WTC11 (cell line): ENCODE results near the gene SYNJ2. TPM values are rescaled to one million over a fixed set of nuclear protein-coding genes. Genes with fewer than 3 reads are reported as not detected.
A peak's percentile ranks its signal among the peaks of the same experiment; 100 is the strongest.

Source experiments
- ATAC-seq: fragments of 200-7000 bp; cut with Tn5 transposase; 2 replicates; pipeline ENCODE4 v1.10.0; 2021; ENCODE audit warnings: mild to moderate bottlenecking, moderate library complexity
- CTCF ChIA-PET: fragments of 300-600 bp; sonication (Branson Sonifier 250); formaldehyde crosslinking; loops from one replicate; lab custom pipeline; 2021; ENCODE audit warnings: antibody characterized with exemption; lab: Charles Lee
- POLR2A ChIA-PET: fragments of 350-600 bp; sonication (Branson Sonifier 250); formaldehyde crosslinking; loops from one replicate; lab custom pipeline; 2021; ENCODE audit warnings: antibody characterized with exemption; lab: Charles Lee
- DNase-seq: peaks from one replicate; pipeline ENCODE4 v3.0.0; 2021; ENCODE audit warnings: low spot score
- H3K27ac Mint-ChIP-seq: 2 replicates; pipeline ENCODE4 v1.8.0; 2021; ENCODE audit warnings: mixed read lengths
- H3K27me3 Mint-ChIP-seq: 2 replicates; pipeline ENCODE4 v1.8.0; 2021; ENCODE audit warnings: low read depth, mild to moderate bottlenecking, moderate library complexity, mixed read lengths
- H3K36me3 Mint-ChIP-seq: 2 replicates; pipeline ENCODE4 v1.8.0; 2021; ENCODE audit warnings: mixed read lengths
- H3K4me1 Mint-ChIP-seq: 2 replicates; pipeline ENCODE4 v1.8.0; 2022; ENCODE audit warnings: mixed read lengths
- H3K4me3 Mint-ChIP-seq: 2 replicates; pipeline ENCODE4 v1.8.0; 2021; ENCODE audit warnings: mild to moderate bottlenecking, moderate library complexity, mixed read lengths
- H3K9me3 Mint-ChIP-seq: 2 replicates; pipeline ENCODE4 v1.8.0; 2021; ENCODE audit warnings: mixed read lengths
- CTCF ChIP-seq: fragments of 200-600 bp; IDR thresholded peaks from 2 replicates; pipeline ENCODE4 v1.8.0; 2022; ENCODE audit warnings: antibody characterized with exemption
- E2F4 ChIP-seq: sonication (generic); formaldehyde crosslinking; IDR thresholded peaks from 2 replicates; pipeline ENCODE4 v1.8.1; 2022; ENCODE audit warnings: low read depth, mild to moderate bottlenecking, moderate library complexity, missing genetic modification reagents, borderline replicate concordance
- EMX1 ChIP-seq: fragments of 250-450 bp; sonication (Bioruptor Pico); IDR thresholded peaks from 2 replicates; pipeline ENCODE4 v1.8.0; 2021; ENCODE audit warnings: mild to moderate bottlenecking
- ESRRA ChIP-seq: sonication (generic); formaldehyde crosslinking; IDR thresholded peaks from 2 replicates; pipeline ENCODE4 v1.8.1; 2022; ENCODE audit warnings: mild to moderate bottlenecking, missing genetic modification reagents, borderline replicate concordance
- FOXK1 ChIP-seq: sonication (generic); formaldehyde crosslinking; IDR thresholded peaks from 2 replicates; pipeline ENCODE4 v1.8.0; 2022; ENCODE audit warnings: mild to moderate bottlenecking, moderate library complexity, missing genetic modification reagents
- FOXP1 ChIP-seq: sonication (generic); formaldehyde crosslinking; IDR thresholded peaks from 2 replicates; pipeline ENCODE4 v1.8.0; 2022; ENCODE audit warnings: missing genetic modification reagents, mild to moderate bottlenecking, moderate library complexity, borderline replicate concordance
- GTF2I ChIP-seq: fragments of 250-450 bp; sonication (Bioruptor Pico); conservative IDR thresholded peaks from 2 replicates; pipeline ENCODE4 v1.4.0; 2021; ENCODE audit warnings: mild to moderate bottlenecking
- HMGA2 ChIP-seq: fragments of 250-450 bp; sonication (Bioruptor Pico); IDR thresholded peaks from 2 replicates; pipeline ENCODE4 v1.4.0; 2021; ENCODE audit warnings: mild to moderate bottlenecking, moderate library complexity
- KAT7 ChIP-seq: sonication (generic); formaldehyde crosslinking; IDR thresholded peaks from 2 replicates; pipeline ENCODE4 v1.8.1; 2023; ENCODE audit warnings: missing genetic modification reagents, mild to moderate bottlenecking, borderline replicate concordance
- MAX ChIP-seq: sonication (generic); formaldehyde crosslinking; IDR thresholded peaks from 2 replicates; pipeline ENCODE4 v1.8.0; 2022; ENCODE audit warnings: mild to moderate bottlenecking, missing genetic modification reagents
- SMAD4 ChIP-seq: sonication (generic); formaldehyde crosslinking; IDR thresholded peaks from 2 replicates; pipeline ENCODE4 v1.8.0; 2022; ENCODE audit warnings: mild to moderate bottlenecking, missing genetic modification reagents
- STAT6 ChIP-seq: sonication (generic); formaldehyde crosslinking; conservative IDR thresholded peaks from 2 replicates; pipeline ENCODE4 v1.8.1; 2023; ENCODE audit warnings: mild to moderate bottlenecking, low read depth, missing genetic modification reagents, moderate library complexity
- TP53 ChIP-seq: sonication (generic); formaldehyde crosslinking; IDR thresholded peaks from 2 replicates; pipeline ENCODE4 v1.8.1; 2023; ENCODE audit warnings: mild to moderate bottlenecking, missing genetic modification reagents
- ZMAT4 ChIP-seq: fragments of 250-450 bp; sonication (Bioruptor Pico); IDR thresholded peaks from 2 replicates; pipeline ENCODE4 v1.9.0; 2021; ENCODE audit warnings: mild to moderate bottlenecking
- ZNF138 ChIP-seq: sonication (generic); formaldehyde crosslinking; conservative IDR thresholded peaks from 2 replicates; pipeline ENCODE4 v1.8.1; 2022; ENCODE audit warnings: mild to moderate bottlenecking, moderate library complexity, missing genetic modification reagents
- ZNF263 ChIP-seq: sonication (generic); formaldehyde crosslinking; IDR thresholded peaks from 2 replicates; pipeline ENCODE4 v1.8.1; 2022; ENCODE audit warnings: low read depth, mild to moderate bottlenecking, moderate library complexity, missing genetic modification reagents
- ZNF416 ChIP-seq: fragments of 250-450 bp; sonication (Bioruptor Pico); IDR thresholded peaks from 2 replicates; pipeline ENCODE4 v1.9.0; 2021; ENCODE audit warnings: mild to moderate bottlenecking, inconsistent platforms
- ZNF532 ChIP-seq: fragments of 250-450 bp; sonication (Bioruptor Pico); IDR thresholded peaks from 2 replicates; pipeline ENCODE4 v1.9.0; 2021; ENCODE audit warnings: mild to moderate bottlenecking, borderline replicate concordance
- total RNA-seq: library from RNA; stranded (reverse); gene quantifications from 3 replicates; pipeline ENCODE4 v1.2.3, GENCODE V29; 2021

The SYNJ2 gene
- total RNA-seq, 1 experiment from 2014 or later, result 15.3 TPM

- TF ChIP-seq ZMAT4 (CRISPR knock-in tag), result no peak
- TF ChIP-seq ESRRA (CRISPR knock-in tag), result no peak
- TF ChIP-seq STAT6 (CRISPR knock-in tag), result no peak
- TF ChIP-seq CTCF, result no peak
- TF ChIP-seq ZNF138 (CRISPR knock-in tag), result no peak
- no peak for TF ChIP-seq SMAD4 (CRISPR knock-in tag)
- no peak for TF ChIP-seq GTF2I (CRISPR knock-in tag)
- TF ChIP-seq KAT7 (CRISPR knock-in tag), result no peak
Observed at GRCh38 chr6:158059108-158059507, 77.4 kb downstream of the SYNJ2 start (continued).

GRCh38 chr6:158060455-158061360 is 79.0 kb downstream of the SYNJ2 start:
- ChIA-PET POLR2A (interaction anchor here (0.6 kb wide), 1 partner anchor 607 kb away, joined by 3 read pairs; no protein-coding TSS in a partner anchor), CTCF (interaction anchor here (1.1 to 1.8 kb wide), 2 partner anchors 11 to 34 kb away, joined by 6 to 13 read pairs; no protein-coding TSS in a partner anchor)
- peaks cover 8% of the 10 kb centered on the region for H3K36me3 Mint-ChIP-seq
- DNase-seq, result no peak
- peaks cover 6% of the 10 kb centered on the region; the same call in 1 of the 2 replicates for H3K4me1 Mint-ChIP-seq
- no peak overlapping the region for H3K4me3 Mint-ChIP-seq
- H3K27ac Mint-ChIP-seq, result no peak overlapping the region
- TF ChIP-seq ZNF263 (CRISPR knock-in tag), result no peak
- TF ChIP-seq MAX, result no peak
- TF ChIP-seq FOXP1 (CRISPR knock-in tag), result 0 out of 2 replicates have a peak, but pooled peaks have one; percentile 37
- TF ChIP-seq TP53 (CRISPR knock-in tag), result no peak
- no peaks in the 10 kb centered on the region for H3K27me3 Mint-ChIP-seq
- ATAC-seq, result peak; percentile 66
- no peaks in the 10 kb centered on the region for H3K9me3 Mint-ChIP-seq

- DNase-seq, result no peak
- Mint-ChIP-seq H3K4me1 (peaks cover 6% of the 10 kb centered on the region; the same call in 1 of the 2 replicates), H3K36me3 (peaks cover 8% of the 10 kb centered on the region), H3K4me3 (no peak overlapping the region), H3K27me3 (no peaks in the 10 kb centered on the region), H3K9me3 (no peaks in the 10 kb centered on the region), H3K27ac (no peak overlapping the region)
- no peak for ATAC-seq
- POLR2A ChIA-PET, result no interaction called here
- CTCF ChIA-PET, result interaction anchor here (0.5 to 1.9 kb wide), 3 partner anchors 35 to 164 kb away, joined by 3 to 4 read pairs (median 3); no protein-coding TSS in a partner anchor
- TF ChIP-seq ZNF532 (CRISPR knock-in tag), result no peak
- TF ChIP-seq ZNF416 (CRISPR knock-in tag), result no peak
- TF ChIP-seq HMGA2, result no peak
- no peak for TF ChIP-seq STAT6 (CRISPR knock-in tag)
- TF ChIP-seq E2F4 (CRISPR knock-in tag), result no peak
- no peak for TF ChIP-seq FOXK1 (CRISPR knock-in tag)
- TF ChIP-seq EMX1 (CRISPR knock-in tag), result no peak
Observed at GRCh38 chr6:158061361-158061708, 79.7 kb downstream of the SYNJ2 start.
